Liver (tissue), 9 donors: ENCODE data around the gene DHH. TPM values are rescaled to one million over a fixed set of nuclear protein-coding genes. Genes with fewer than 3 reads are reported as not detected.

ENCODE experiments used
- DNase-seq: peaks from one replicate; pipeline ENCODE4 v3.0.0-alpha.2; 2017; ENCODE audit warnings: low spot score
- H3K27ac ChIP-seq, 2 donors: one replicate each; pipeline ENCODE4 v1.7.0; 2013; ENCODE audit warnings: inconsistent platforms in 2 of 2, low read length in 2 of 2, control low read depth in 1 of 2, low read depth in 1 of 2, mild to moderate bottlenecking in 1 of 2
- H3K27me3 ChIP-seq, 4 donors: one replicate each; pipeline versions ENCODE4 v1.6.1 to v1.7.0; 2013; ENCODE audit warnings: low read length in 3 of 4, inconsistent platforms in 1 of 4, mild to moderate bottlenecking in 1 of 4, moderate library complexity in 1 of 4; ENCODE audit not compliant: control insufficient read depth in 4 of 4, insufficient read depth in 4 of 4
- H3K36me3 ChIP-seq, 4 donors: one replicate each; pipeline versions ENCODE4 v1.6.1 to v1.7.0; 2013; ENCODE audit warnings: low read length in 3 of 4, mild to moderate bottlenecking in 3 of 4, low read depth in 1 of 4, moderate library complexity in 1 of 4; ENCODE audit not compliant: control insufficient read depth in 4 of 4, insufficient read depth in 3 of 4
- H3K4me1 ChIP-seq, 4 donors: one replicate each; pipeline versions ENCODE4 v1.6.1 to v1.7.0; 2013; ENCODE audit warnings: low read length in 3 of 4, mild to moderate bottlenecking in 3 of 4, moderate library complexity in 1 of 4; ENCODE audit not compliant: control insufficient read depth in 4 of 4, insufficient read depth in 4 of 4
- H3K4me3 ChIP-seq, 3 donors: one replicate each; pipeline versions ENCODE4 v1.6.1 to v1.7.0; 2013; ENCODE audit warnings: low read length in 3 of 3, control low read depth in 1 of 3, low read depth in 1 of 3, mild to moderate bottlenecking in 1 of 3
- H3K9ac ChIP-seq, 2 donors: one replicate each; pipeline ENCODE4 v1.7.0; 2013; ENCODE audit warnings: low read length in 2 of 2, mild to moderate bottlenecking in 2 of 2, moderate library complexity in 2 of 2, control low read depth in 1 of 2, low read depth in 1 of 2
- H3K9me3 ChIP-seq, 4 donors: one replicate each; pipeline versions ENCODE4 v1.6.1 to v1.7.0; 2013; ENCODE audit warnings: low read length in 3 of 4; ENCODE audit not compliant: control insufficient read depth in 4 of 4
- EGR1 ChIP-seq, 2 donors: IDR thresholded peaks; 2 replicates each; pipeline ENCODE4 v1.6.1; 2016 to 2018; ENCODE audit warnings: antibody characterized with exemption in 2 of 2, low read depth in 2 of 2
- FOXA1 ChIP-seq: IDR thresholded peaks from 2 replicates; pipeline ENCODE4 v1.6.1; 2016; ENCODE audit warnings: antibody characterized with exemption
- FOXA2 ChIP-seq: IDR thresholded peaks from 2 replicates; pipeline ENCODE4 v1.6.1; 2016; ENCODE audit warnings: antibody characterized with exemption
- GABPA ChIP-seq, 2 donors: IDR thresholded peaks in 1 of 2; conservative IDR thresholded peaks in 1 of 2; 2 replicates each; pipeline ENCODE4 v1.6.1; 2016; ENCODE audit warnings: antibody characterized with exemption in 2 of 2, mild to moderate bottlenecking in 1 of 2, moderate library complexity in 1 of 2
- HNF4A ChIP-seq, 2 donors: conservative IDR thresholded peaks; 2 replicates each; pipeline ENCODE4 v1.6.1; 2016; ENCODE audit warnings: antibody characterized with exemption in 2 of 2, mild to moderate bottlenecking in 2 of 2
- HNF4G ChIP-seq: IDR thresholded peaks from 2 replicates; pipeline ENCODE4 v1.6.1; 2016; ENCODE audit warnings: antibody characterized with exemption
- JUND ChIP-seq, 2 donors: IDR thresholded peaks; 2 replicates each; pipeline ENCODE4 v1.6.1; 2016; ENCODE audit warnings: antibody characterized with exemption in 2 of 2
- NR2F2 ChIP-seq: IDR thresholded peaks from 2 replicates; pipeline ENCODE4 v1.6.1; 2016; ENCODE audit warnings: antibody characterized with exemption
- RAD21 ChIP-seq, 2 donors: IDR thresholded peaks; 2 replicates each; pipeline ENCODE4 v1.6.1; 2016; ENCODE audit warnings: antibody characterized with exemption in 2 of 2, mild to moderate bottlenecking in 2 of 2
- RXRA ChIP-seq, 2 donors: IDR thresholded peaks; 2 replicates each; pipeline ENCODE4 v1.6.1; 2017 to 2018; ENCODE audit warnings: antibody characterized with exemption in 2 of 2, mild to moderate bottlenecking in 1 of 2
- SP1 ChIP-seq: IDR thresholded peaks from 2 replicates; pipeline ENCODE4 v1.6.1; 2018; ENCODE audit warnings: antibody characterized with exemption, mild to moderate bottlenecking
- TAF1 ChIP-seq: conservative IDR thresholded peaks from 2 replicates; pipeline ENCODE4 v1.6.1; 2016; ENCODE audit warnings: antibody characterized with exemption, mild to moderate bottlenecking
- YY1 ChIP-seq: IDR thresholded peaks from 2 replicates; pipeline ENCODE4 v1.6.1; 2016; ENCODE audit warnings: antibody characterized with exemption, mild to moderate bottlenecking
- WGBS: extraction: QIAGEN DNeasy Blood & Tissue Kit; methylation state at CpG from one replicate; pipeline ENCODE4 v1.1.7; 2013; 5-methylcytosine and 5-hydroxymethylcytosine counted together
- polyA plus RNA-seq, 2 donors: library from polyadenylated mRNA; stranded (reverse) in 1 of 2; unstranded in 1 of 2; fragments of 200-250 nt in 1 of 2; fragments of >200 nt in 1 of 2; fragmentation: Nextera tagmentation in 1 of 2; extraction: Ambion mirVana in 1 of 2; gene quantifications; one replicate each; pipeline versions ENCODE4 v1.2.1 to v1.2.3, GENCODE V29; 2013 to 2015
- total RNA-seq, 2 donors: library from RNA; depleted of rRNA; stranded (reverse); fragments of >200 nt; gene quantifications; one replicate each; pipeline ENCODE4 v1.2.3, GENCODE V29; 2014
- TF ChIP-seq, protein P1 (sequence below): fragments of 150-350 bp; IDR thresholded peaks from 2 replicates; pipeline ENCODE4 v1.5.1; 2017; ENCODE audit warnings: improper control_type of control experiment, low read depth, low read length; ENCODE audit not compliant: missing input control
- TF ChIP-seq, protein P2 (sequence below): IDR thresholded peaks from 2 replicates; pipeline ENCODE4 v1.6.1; 2016; ENCODE audit warnings: antibody characterized with exemption, mild to moderate bottlenecking
- TF ChIP-seq, protein P3 (sequence below): IDR thresholded peaks from 2 replicates; pipeline ENCODE4 v1.6.1; 2016; ENCODE audit warnings: antibody characterized with exemption
- TF ChIP-seq, protein P4 (sequence below): IDR thresholded peaks from 2 replicates; pipeline ENCODE4 v1.6.1; 2016; ENCODE audit warnings: antibody characterized with exemption
- TF ChIP-seq, protein P5 (sequence below): IDR thresholded peaks from 2 replicates; pipeline ENCODE4 v1.6.1; 2016; ENCODE audit warnings: antibody characterized with exemption
- donor health status: healthy.
- donor health status: healthy.
- donor health status: healthy.
- donor health status: healthy.
- donor health status: healthy.

DHH gene
- total and polyA plus RNA-seq, 4 donors, result 0.08 to 0.09 (median 0.09) TPM; not detected in 1

DNA sequence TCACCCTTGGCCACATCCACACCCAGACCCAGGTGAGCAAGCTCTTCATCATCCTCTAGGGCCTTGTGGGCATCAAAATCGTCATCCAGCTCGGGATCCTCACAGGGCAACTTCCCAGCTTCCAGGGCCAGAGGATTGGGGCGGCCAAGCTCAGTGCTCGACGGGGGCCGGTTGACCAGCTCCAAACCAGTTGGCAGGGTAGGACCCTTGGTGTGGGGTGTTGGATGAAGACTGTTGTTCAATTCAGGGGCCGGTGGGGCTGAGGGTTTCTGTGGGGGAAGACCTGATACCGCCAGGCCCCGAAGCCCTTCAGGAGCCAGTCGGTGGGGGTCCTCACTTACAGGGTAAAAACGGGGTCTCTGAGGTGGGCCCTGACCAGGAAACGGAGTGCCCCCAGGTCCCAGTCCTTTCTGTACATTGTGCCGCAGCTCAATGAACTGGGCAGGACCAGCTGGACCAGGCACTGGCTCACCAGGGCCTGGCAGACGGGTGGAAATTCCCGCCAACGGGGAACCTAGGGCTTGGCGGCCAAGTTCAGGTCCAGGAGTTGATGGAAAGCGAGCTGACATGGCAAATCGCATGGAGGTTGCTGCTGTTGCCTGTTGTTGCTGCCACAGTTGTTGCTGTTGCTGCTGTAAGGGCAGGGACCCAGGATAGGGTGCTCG, 56.2 kb downstream of the DHH start (continued):
- TF ChIP-seq, protein P1, sequence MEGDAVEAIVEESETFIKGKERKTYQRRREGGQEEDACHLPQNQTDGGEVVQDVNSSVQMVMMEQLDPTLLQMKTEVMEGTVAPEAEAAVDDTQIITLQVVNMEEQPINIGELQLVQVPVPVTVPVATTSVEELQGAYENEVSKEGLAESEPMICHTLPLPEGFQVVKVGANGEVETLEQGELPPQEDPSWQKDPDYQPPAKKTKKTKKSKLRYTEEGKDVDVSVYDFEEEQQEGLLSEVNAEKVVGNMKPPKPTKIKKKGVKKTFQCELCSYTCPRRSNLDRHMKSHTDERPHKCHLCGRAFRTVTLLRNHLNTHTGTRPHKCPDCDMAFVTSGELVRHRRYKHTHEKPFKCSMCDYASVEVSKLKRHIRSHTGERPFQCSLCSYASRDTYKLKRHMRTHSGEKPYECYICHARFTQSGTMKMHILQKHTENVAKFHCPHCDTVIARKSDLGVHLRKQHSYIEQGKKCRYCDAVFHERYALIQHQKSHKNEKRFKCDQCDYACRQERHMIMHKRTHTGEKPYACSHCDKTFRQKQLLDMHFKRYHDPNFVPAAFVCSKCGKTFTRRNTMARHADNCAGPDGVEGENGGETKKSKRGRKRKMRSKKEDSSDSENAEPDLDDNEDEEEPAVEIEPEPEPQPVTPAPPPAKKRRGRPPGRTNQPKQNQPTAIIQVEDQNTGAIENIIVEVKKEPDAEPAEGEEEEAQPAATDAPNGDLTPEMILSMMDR, result no peak
- TF ChIP-seq FOXA2, result no peak

DNA sequence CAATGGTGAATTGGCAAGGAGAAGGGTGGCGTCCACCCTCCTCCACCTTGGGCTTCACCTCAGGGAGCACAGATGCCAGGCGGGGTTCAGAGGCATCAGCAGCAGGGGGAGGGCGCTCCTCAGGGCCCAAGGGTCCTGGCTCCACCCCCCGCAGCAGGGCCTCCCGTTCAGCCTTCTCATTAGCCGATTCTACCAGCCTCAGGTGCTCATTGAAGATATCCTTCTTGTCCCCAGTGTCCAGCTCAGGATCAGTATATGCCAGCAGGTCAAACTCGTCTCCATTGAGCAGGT, 56.7 kb downstream of the DHH start:
- no peak overlapping the region for H3K9ac ChIP-seq
- no peaks in the 10 kb centered on the region for H3K9me3 ChIP-seq
- H3K27me3 ChIP-seq, result no peaks in the 10 kb centered on the region
- H3K4me1 ChIP-seq, result no peaks in the 10 kb centered on the region
- TF ChIP-seq RAD21 (IDR thresholded peaks at IDR 0.05), result no peak
- no peak for TF ChIP-seq GABPA (IDR thresholded peaks at IDR 0.05 in 1 of 2, conservative IDR thresholded peaks at IDR 0.05 in 1 of 2)
- TF ChIP-seq TAF1, result no peak
- TF ChIP-seq, protein P2, sequence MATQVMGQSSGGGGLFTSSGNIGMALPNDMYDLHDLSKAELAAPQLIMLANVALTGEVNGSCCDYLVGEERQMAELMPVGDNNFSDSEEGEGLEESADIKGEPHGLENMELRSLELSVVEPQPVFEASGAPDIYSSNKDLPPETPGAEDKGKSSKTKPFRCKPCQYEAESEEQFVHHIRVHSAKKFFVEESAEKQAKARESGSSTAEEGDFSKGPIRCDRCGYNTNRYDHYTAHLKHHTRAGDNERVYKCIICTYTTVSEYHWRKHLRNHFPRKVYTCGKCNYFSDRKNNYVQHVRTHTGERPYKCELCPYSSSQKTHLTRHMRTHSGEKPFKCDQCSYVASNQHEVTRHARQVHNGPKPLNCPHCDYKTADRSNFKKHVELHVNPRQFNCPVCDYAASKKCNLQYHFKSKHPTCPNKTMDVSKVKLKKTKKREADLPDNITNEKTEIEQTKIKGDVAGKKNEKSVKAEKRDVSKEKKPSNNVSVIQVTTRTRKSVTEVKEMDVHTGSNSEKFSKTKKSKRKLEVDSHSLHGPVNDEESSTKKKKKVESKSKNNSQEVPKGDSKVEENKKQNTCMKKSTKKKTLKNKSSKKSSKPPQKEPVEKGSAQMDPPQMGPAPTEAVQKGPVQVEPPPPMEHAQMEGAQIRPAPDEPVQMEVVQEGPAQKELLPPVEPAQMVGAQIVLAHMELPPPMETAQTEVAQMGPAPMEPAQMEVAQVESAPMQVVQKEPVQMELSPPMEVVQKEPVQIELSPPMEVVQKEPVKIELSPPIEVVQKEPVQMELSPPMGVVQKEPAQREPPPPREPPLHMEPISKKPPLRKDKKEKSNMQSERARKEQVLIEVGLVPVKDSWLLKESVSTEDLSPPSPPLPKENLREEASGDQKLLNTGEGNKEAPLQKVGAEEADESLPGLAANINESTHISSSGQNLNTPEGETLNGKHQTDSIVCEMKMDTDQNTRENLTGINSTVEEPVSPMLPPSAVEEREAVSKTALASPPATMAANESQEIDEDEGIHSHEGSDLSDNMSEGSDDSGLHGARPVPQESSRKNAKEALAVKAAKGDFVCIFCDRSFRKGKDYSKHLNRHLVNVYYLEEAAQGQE, result no peak
- TF ChIP-seq, protein P1, result no peak
- no peak for TF ChIP-seq JUND (IDR thresholded peaks at IDR 0.05)
- TF ChIP-seq, protein P3, sequence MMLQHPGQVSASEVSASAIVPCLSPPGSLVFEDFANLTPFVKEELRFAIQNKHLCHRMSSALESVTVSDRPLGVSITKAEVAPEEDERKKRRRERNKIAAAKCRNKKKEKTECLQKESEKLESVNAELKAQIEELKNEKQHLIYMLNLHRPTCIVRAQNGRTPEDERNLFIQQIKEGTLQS, result no peak
- TF ChIP-seq YY1, result no peak
- TF ChIP-seq FOXA1, result no peak
- TF ChIP-seq SP1, result no peak
- no peak for TF ChIP-seq FOXA2
- TF ChIP-seq NR2F2, result no peak
- TF ChIP-seq RXRA (IDR thresholded peaks at IDR 0.05), result no peak
- no peak for TF ChIP-seq HNF4G
- TF ChIP-seq EGR1 (IDR thresholded peaks at IDR 0.05; ENCODE audit: low read depth in 2 of 2), result no peak
- TF ChIP-seq, protein P4, sequence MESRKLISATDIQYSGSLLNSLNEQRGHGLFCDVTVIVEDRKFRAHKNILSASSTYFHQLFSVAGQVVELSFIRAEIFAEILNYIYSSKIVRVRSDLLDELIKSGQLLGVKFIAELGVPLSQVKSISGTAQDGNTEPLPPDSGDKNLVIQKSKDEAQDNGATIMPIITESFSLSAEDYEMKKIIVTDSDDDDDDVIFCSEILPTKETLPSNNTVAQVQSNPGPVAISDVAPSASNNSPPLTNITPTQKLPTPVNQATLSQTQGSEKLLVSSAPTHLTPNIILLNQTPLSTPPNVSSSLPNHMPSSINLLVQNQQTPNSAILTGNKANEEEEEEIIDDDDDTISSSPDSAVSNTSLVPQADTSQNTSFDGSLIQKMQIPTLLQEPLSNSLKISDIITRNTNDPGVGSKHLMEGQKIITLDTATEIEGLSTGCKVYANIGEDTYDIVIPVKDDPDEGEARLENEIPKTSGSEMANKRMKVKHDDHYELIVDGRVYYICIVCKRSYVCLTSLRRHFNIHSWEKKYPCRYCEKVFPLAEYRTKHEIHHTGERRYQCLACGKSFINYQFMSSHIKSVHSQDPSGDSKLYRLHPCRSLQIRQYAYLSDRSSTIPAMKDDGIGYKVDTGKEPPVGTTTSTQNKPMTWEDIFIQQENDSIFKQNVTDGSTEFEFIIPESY, result no peak
- TF ChIP-seq HNF4A (conservative IDR thresholded peaks at IDR 0.05), result no peak
- TF ChIP-seq, protein P5, sequence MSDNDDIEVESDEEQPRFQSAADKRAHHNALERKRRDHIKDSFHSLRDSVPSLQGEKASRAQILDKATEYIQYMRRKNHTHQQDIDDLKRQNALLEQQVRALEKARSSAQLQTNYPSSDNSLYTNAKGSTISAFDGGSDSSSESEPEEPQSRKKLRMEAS, result no peak
- H3K4me3 ChIP-seq, result no peak overlapping the region
- 94% methylated on average over 7 of the region's 7 CpGs for WGBS
- DNase-seq, result no peak
- no peak overlapping the region for H3K27ac ChIP-seq
- H3K36me3 ChIP-seq, result peaks cover 25 to 92% (median 57%) of the 10 kb centered on the region in 4 donors
